WTC11 (cell line): Measurements from ENCODE around the gene XRCC4. TPM values are rescaled to one million over a fixed set of nuclear protein-coding genes. Genes with fewer than 3 reads are reported as not detected.
A peak's percentile ranks its signal among the peaks of the same experiment; 100 is the strongest.

ENCODE experiments used
- ATAC-seq: fragments of 200-7000 bp; cut with Tn5 transposase; 2 replicates; pipeline ENCODE4 v1.10.0; 2021; ENCODE audit warnings: mild to moderate bottlenecking, moderate library complexity
- CTCF ChIA-PET: fragments of 300-600 bp; sonication (Branson Sonifier 250); formaldehyde crosslinking; loops from one replicate; lab custom pipeline; 2021; ENCODE audit warnings: antibody characterized with exemption; lab: Charles Lee
- POLR2A ChIA-PET: fragments of 350-600 bp; sonication (Branson Sonifier 250); formaldehyde crosslinking; loops from one replicate; lab custom pipeline; 2021; ENCODE audit warnings: antibody characterized with exemption; lab: Charles Lee
- DNase-seq: peaks from one replicate; pipeline ENCODE4 v3.0.0; 2021; ENCODE audit warnings: low spot score
- H3K27ac Mint-ChIP-seq: 2 replicates; pipeline ENCODE4 v1.8.0; 2021; ENCODE audit warnings: mixed read lengths
- H3K27me3 Mint-ChIP-seq: 2 replicates; pipeline ENCODE4 v1.8.0; 2021; ENCODE audit warnings: low read depth, mild to moderate bottlenecking, moderate library complexity, mixed read lengths
- H3K36me3 Mint-ChIP-seq: 2 replicates; pipeline ENCODE4 v1.8.0; 2021; ENCODE audit warnings: mixed read lengths
- H3K4me1 Mint-ChIP-seq: 2 replicates; pipeline ENCODE4 v1.8.0; 2022; ENCODE audit warnings: mixed read lengths
- H3K4me3 Mint-ChIP-seq: 2 replicates; pipeline ENCODE4 v1.8.0; 2021; ENCODE audit warnings: mild to moderate bottlenecking, moderate library complexity, mixed read lengths
- H3K9me3 Mint-ChIP-seq: 2 replicates; pipeline ENCODE4 v1.8.0; 2021; ENCODE audit warnings: mixed read lengths
- CBFB ChIP-seq: sonication (generic); formaldehyde crosslinking; IDR thresholded peaks from 2 replicates; pipeline ENCODE4 v1.8.1; 2022; ENCODE audit warnings: mild to moderate bottlenecking, low read depth, missing genetic modification reagents
- GTF2I ChIP-seq: fragments of 250-450 bp; sonication (Bioruptor Pico); conservative IDR thresholded peaks from 2 replicates; pipeline ENCODE4 v1.4.0; 2021; ENCODE audit warnings: mild to moderate bottlenecking
- IRF2 ChIP-seq: sonication (generic); formaldehyde crosslinking; IDR thresholded peaks from 2 replicates; pipeline ENCODE4 v1.8.0; 2022; ENCODE audit warnings: low read depth, missing genetic modification reagents, borderline replicate concordance
- JUN ChIP-seq: sonication (generic); formaldehyde crosslinking; IDR thresholded peaks from 2 replicates; pipeline ENCODE4 v1.8.0; 2023; ENCODE audit warnings: mild to moderate bottlenecking, missing genetic modification reagents
- MYBL2 ChIP-seq: sonication (generic); formaldehyde crosslinking; IDR thresholded peaks from 2 replicates; pipeline ENCODE4 v1.8.1; 2023; ENCODE audit warnings: mild to moderate bottlenecking, moderate library complexity, missing genetic modification reagents
- RORB ChIP-seq: fragments of 250-450 bp; sonication (Bioruptor Pico); IDR thresholded peaks from 2 replicates; pipeline ENCODE4 v1.9.0; 2021; ENCODE audit warnings: mild to moderate bottlenecking
- SOX15 ChIP-seq: fragments of 250-450 bp; sonication (Bioruptor Pico); IDR thresholded peaks from 2 replicates; pipeline ENCODE4 v1.9.0; 2021; ENCODE audit warnings: mild to moderate bottlenecking
- TEAD1 ChIP-seq: sonication (generic); formaldehyde crosslinking; IDR thresholded peaks from 2 replicates; pipeline ENCODE4 v1.8.0; 2022; ENCODE audit warnings: mild to moderate bottlenecking, missing genetic modification reagents
- ZBTB21 ChIP-seq: sonication (generic); formaldehyde crosslinking; IDR thresholded peaks from 2 replicates; pipeline ENCODE4 v1.8.1; 2023; ENCODE audit warnings: mild to moderate bottlenecking, missing genetic modification reagents, borderline replicate concordance
- ZNF138 ChIP-seq: sonication (generic); formaldehyde crosslinking; conservative IDR thresholded peaks from 2 replicates; pipeline ENCODE4 v1.8.1; 2022; ENCODE audit warnings: mild to moderate bottlenecking, moderate library complexity, missing genetic modification reagents
- total RNA-seq: library from RNA; stranded (reverse); gene quantifications from 3 replicates; pipeline ENCODE4 v1.2.3, GENCODE V29; 2021
- TF ChIP-seq, protein P1 (sequence below): sonication (generic); formaldehyde crosslinking; IDR thresholded peaks from 2 replicates; pipeline ENCODE4 v1.8.1; 2022; ENCODE audit warnings: low read depth, missing genetic modification reagents, borderline replicate concordance
- TF ChIP-seq, protein P2 (sequence below): sonication (generic); formaldehyde crosslinking; IDR thresholded peaks from 2 replicates; pipeline ENCODE4 v1.8.0; 2023; ENCODE audit warnings: missing genetic modification reagents, mild to moderate bottlenecking, borderline replicate concordance
- TF ChIP-seq, protein P3 (sequence below): sonication (generic); formaldehyde crosslinking; IDR thresholded peaks from 2 replicates; pipeline ENCODE4 v1.8.1; 2022; ENCODE audit warnings: missing genetic modification reagents, borderline replicate concordance
- TF ChIP-seq, protein P4 (sequence below): fragments of 250-450 bp; sonication (Bioruptor Pico); IDR thresholded peaks from 2 replicates; pipeline ENCODE4 v1.9.0; 2021; ENCODE audit warnings: moderate library complexity, mild to moderate bottlenecking, inconsistent platforms, borderline replicate concordance

XRCC4 gene
- total RNA-seq, 1 experiment from 2014 or later, result 13.5 TPM

DNA sequence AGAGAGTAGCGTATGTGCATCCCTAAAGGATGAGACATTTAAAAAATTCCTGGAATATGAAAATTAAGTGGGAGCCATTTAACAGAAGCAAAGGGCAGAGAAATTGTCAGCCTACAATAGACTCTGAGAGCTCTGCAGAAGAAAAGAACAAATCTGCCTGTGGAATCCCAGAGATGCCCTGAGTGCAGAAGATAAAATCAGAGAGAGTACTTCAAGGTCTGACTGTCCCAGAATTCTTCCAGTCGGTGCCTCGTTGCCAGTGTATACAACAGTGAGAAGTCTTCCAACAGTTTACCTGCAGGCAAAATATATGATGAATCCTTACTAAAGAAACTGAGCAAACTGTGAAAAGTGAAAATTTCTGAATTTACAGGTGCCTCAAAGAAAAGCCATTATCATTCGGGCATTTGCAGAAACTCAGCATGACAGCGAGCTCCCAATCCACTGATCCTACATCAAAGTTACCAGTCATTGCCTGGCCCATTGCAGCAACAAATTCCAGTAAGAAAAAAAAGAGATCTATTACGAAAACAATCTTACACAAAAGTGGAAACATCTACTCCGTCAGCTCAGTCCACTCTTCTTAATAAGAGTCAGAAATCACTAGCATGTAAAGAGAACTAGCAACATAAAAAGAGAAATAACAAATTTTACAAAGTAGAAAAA, 301.4 kb downstream of the XRCC4 start:
- H3K9me3 Mint-ChIP-seq, result peaks cover 11% of the 10 kb centered on the region; the same call in 1 of the 2 replicates
- H3K27ac Mint-ChIP-seq, result peak overlapping the region; percentile 80
- H3K4me3 Mint-ChIP-seq, result no peak overlapping the region; the same call in 1 of the 2 replicates
- H3K4me1 Mint-ChIP-seq, result peaks cover 21% of the 10 kb centered on the region
- H3K36me3 Mint-ChIP-seq, result no peaks in the 10 kb centered on the region
- no peaks in the 10 kb centered on the region for H3K27me3 Mint-ChIP-seq
- POLR2A ChIA-PET, result no interaction called here
- TF ChIP-seq GTF2I (CRISPR knock-in tag), result no peak
- TF ChIP-seq IRF2 (CRISPR knock-in tag), result no peak
- no peak for TF ChIP-seq RORB (CRISPR knock-in tag)
- TF ChIP-seq ZBTB21 (CRISPR knock-in tag), result no peak
- TF ChIP-seq, protein P1, sequence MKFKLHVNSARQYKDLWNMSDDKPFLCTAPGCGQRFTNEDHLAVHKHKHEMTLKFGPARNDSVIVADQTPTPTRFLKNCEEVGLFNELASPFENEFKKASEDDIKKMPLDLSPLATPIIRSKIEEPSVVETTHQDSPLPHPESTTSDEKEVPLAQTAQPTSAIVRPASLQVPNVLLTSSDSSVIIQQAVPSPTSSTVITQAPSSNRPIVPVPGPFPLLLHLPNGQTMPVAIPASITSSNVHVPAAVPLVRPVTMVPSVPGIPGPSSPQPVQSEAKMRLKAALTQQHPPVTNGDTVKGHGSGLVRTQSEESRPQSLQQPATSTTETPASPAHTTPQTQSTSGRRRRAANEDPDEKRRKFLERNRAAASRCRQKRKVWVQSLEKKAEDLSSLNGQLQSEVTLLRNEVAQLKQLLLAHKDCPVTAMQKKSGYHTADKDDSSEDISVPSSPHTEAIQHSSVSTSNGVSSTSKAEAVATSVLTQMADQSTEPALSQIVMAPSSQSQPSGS, result no peak
- no peak for TF ChIP-seq CBFB (CRISPR knock-in tag)
- TF ChIP-seq MYBL2 (CRISPR knock-in tag), result no peak
- TF ChIP-seq, protein P2, sequence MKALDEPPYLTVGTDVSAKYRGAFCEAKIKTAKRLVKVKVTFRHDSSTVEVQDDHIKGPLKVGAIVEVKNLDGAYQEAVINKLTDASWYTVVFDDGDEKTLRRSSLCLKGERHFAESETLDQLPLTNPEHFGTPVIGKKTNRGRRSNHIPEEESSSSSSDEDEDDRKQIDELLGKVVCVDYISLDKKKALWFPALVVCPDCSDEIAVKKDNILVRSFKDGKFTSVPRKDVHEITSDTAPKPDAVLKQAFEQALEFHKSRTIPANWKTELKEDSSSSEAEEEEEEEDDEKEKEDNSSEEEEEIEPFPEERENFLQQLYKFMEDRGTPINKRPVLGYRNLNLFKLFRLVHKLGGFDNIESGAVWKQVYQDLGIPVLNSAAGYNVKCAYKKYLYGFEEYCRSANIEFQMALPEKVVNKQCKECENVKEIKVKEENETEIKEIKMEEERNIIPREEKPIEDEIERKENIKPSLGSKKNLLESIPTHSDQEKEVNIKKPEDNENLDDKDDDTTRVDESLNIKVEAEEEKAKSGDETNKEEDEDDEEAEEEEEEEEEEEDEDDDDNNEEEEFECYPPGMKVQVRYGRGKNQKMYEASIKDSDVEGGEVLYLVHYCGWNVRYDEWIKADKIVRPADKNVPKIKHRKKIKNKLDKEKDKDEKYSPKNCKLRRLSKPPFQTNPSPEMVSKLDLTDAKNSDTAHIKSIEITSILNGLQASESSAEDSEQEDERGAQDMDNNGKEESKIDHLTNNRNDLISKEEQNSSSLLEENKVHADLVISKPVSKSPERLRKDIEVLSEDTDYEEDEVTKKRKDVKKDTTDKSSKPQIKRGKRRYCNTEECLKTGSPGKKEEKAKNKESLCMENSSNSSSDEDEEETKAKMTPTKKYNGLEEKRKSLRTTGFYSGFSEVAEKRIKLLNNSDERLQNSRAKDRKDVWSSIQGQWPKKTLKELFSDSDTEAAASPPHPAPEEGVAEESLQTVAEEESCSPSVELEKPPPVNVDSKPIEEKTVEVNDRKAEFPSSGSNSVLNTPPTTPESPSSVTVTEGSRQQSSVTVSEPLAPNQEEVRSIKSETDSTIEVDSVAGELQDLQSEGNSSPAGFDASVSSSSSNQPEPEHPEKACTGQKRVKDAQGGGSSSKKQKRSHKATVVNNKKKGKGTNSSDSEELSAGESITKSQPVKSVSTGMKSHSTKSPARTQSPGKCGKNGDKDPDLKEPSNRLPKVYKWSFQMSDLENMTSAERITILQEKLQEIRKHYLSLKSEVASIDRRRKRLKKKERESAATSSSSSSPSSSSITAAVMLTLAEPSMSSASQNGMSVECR (CRISPR knock-in tag), result no peak
- TF ChIP-seq TEAD1 (CRISPR knock-in tag), result no peak
- TF ChIP-seq JUN (CRISPR knock-in tag), result no peak
- TF ChIP-seq, protein P3, sequence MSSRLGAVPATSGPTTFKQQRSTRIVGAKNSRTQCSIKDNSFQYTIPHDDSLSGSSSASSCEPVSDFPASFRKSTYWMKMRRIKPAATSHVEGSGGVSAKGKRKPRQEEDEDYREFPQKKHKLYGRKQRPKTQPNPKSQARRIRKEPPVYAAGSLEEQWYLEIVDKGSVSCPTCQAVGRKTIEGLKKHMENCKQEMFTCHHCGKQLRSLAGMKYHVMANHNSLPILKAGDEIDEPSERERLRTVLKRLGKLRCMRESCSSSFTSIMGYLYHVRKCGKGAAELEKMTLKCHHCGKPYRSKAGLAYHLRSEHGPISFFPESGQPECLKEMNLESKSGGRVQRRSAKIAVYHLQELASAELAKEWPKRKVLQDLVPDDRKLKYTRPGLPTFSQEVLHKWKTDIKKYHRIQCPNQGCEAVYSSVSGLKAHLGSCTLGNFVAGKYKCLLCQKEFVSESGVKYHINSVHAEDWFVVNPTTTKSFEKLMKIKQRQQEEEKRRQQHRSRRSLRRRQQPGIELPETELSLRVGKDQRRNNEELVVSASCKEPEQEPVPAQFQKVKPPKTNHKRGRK, result no peak
- TF ChIP-seq, protein P4, sequence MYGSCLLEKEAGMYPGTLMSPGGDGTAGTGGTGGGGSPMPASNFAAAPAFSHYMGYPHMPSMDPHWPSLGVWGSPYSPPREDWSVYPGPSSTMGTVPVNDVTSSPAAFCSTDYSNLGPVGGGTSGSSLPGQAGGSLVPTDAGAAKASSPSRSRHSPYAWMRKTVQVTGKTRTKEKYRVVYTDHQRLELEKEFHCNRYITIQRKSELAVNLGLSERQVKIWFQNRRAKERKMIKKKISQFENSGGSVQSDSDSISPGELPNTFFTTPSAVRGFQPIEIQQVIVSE (CRISPR knock-in tag), result no peak
- no peak for TF ChIP-seq SOX15 (CRISPR knock-in tag)
- no peak for TF ChIP-seq ZNF138 (CRISPR knock-in tag)
- TF ChIP-seq, all 79 proteins: peak for 0
- ATAC-seq (peak; percentile 72), DNase-seq (no peak)
- CTCF ChIA-PET, result no interaction called here

DNA sequence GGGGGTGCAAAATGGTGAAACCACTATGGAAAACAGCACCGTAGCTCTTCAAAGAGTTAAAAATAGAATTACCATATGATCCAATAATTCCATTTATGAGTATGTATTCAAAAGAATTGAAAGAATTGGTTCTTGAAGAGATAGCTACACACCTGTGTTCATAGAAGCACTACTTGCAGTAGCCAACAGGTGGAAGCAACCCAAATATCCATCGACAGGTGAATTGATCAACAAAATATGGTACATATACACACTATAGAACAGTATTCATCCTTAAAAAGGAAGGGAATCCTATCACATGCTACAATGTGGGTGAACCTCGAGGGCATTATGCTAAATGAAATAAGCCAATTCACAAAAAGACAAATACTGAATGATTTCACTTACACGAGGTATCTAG, 308.5 kb downstream of the XRCC4 start:
- Mint-ChIP-seq H3K36me3 (no peaks in the 10 kb centered on the region; the same call in 1 of the 2 replicates), H3K4me3 (no peak overlapping the region), H3K27me3 (no peaks in the 10 kb centered on the region), H3K27ac (no peak overlapping the region), H3K4me1 (no peaks in the 10 kb centered on the region), H3K9me3 (peaks cover 11% of the 10 kb centered on the region; the same call in 1 of the 2 replicates)
- ATAC-seq (no peak), DNase-seq (no peak)
- ChIA-PET POLR2A (no interaction called here), CTCF (interaction anchor here (2.1 kb wide), 1 partner anchor 44 kb away, joined by 5 read pairs; no protein-coding TSS in a partner anchor)
- no peak for TF ChIP-seq GTF2I (CRISPR knock-in tag)
